OCI-M2 (cell line): Measurements from ENCODE around the gene HAL.

Source experiments
- DNase-seq: peaks from one replicate; lab custom pipeline; 2025; ENCODE audit not compliant: unreplicated experiment; lab: John Stamatoyannopoulos, UW

The HAL gene

GRCh38 chr12:95996034-95996658 lies at the start of gene HAL:
Gene HAL, minus strand, starts transcription at chr12:95996344. Its CDS starts 434 bp downstream, at chr12:95995910.
- DNase-seq, result no peak

DNA sequence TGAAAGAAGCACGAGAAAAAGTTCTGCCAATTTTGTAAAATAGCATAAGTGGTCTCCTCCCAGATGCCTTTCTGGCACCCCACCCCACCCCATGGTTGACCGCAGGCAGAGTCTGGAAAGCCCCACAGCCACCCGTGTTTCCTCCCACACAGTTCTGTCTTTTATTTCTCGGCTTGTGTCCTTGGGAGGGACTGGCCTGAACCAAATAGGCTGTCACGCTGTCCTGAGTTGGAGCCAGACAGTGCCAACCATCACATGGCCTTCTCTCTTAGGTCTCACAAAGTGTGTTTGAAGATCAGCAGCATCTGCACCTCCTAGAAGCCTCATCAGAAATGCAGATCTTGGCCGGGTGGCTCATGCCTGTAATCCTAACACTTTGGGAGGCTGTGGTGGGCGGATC lies 49.4 kb upstream of the HAL start:
- no peak for DNase-seq

- no peak for DNase-seq
Observed at GRCh38 chr12:96044943-96045290, 48.8 kb upstream of the HAL start.

GRCh38 chr12:96044017-96044942 lies 48.1 kb upstream of the HAL start:
- DNase-seq, result no peak

- DNase-seq, result no peak
Observed at GRCh38 chr12:96041181-96041580, 45.0 kb upstream of the HAL start.

GRCh38 chr12:96040305-96041133 lies 44.4 kb upstream of the HAL start:
- no peak for DNase-seq

GRCh38 chr12:96039516-96039915 lies 43.4 kb upstream of the HAL start:
- DNase-seq, result no peak

DNA sequence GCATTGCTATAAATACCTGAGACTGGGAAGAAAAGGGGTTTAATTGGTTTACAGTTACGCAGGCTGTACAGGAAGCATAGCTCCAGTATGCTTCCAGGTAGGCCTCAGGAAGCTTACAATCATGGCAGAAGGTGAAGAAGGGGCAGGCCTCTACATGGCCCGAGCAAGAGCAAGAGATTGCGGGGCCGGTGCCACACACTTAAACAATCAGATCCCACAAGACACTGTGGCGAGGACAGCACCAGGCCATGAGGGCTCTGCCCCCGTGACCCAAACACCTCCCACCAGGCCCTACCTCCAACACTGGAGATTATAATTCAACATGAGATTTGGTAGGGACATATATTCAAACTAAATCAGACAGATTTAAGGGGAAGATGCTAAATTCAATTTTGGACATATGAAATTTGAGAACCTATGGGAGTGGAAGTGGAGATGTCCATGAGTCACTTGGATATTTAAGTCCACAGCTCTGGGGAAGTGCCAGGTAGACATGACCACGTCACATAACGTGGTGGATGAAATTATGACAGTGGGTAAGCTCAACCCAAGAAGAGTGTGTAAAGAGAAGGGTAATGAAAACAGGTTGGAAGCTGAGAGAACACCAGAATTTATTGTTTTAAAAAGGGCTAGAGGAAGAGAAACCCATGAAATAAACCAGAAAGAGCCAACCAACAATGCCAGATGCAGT lies 40.8 kb upstream of the HAL start:
- no peak for DNase-seq

DNA sequence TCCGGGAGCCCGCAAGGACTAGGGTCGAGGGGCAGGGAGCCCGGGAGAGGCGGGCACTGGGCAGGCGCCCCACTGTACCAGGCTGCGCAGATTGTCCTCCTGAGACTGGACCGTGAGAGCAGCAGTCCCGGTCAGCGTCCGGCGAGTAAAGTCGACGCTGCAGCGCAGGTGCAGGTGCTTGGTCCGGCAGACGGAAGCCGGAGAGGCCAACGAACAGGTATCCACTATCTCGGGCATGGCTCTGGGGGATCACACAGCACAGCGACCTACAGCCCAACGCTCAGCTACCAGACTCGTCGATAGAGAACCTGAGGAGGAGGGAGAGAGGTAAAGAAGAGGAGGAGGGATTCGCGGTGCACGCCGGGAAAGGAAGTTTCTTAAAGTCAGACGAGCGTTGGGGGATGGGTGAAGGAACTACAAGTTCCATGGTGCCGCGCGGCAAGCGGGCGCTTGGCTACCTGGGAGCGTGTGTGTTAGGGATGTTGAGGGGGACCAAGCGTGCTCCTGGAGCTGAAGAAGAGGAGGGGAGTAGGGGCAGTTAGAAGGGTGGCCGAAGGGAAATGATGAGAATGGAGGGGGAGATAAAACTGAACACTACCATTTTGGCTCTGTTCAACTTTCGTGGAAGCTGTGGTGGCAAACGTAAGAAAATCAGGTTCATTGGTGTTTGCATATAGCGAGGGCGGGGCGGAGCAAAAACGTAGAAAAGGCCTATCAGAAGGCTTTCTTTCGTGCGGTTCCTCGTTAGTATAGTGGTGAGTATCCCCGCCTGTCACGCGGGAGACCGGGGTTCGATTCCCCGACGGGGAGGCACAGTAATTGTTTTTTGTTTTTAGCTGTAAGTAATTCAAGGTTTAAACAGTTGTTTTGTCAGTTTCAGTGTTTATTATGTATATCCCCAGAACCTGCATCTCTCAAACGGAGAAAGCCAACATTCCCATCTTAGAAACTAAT lies 39.4 kb upstream of the HAL start, which contains the start of gene LTA4H:
TSS of gene LTA4H (minus strand) at position 305 of the 954 bp plus-strand sequence. CDS start at position 237, 68 bp downstream.
- DNase-seq, result peak; percentile 89

DNA sequence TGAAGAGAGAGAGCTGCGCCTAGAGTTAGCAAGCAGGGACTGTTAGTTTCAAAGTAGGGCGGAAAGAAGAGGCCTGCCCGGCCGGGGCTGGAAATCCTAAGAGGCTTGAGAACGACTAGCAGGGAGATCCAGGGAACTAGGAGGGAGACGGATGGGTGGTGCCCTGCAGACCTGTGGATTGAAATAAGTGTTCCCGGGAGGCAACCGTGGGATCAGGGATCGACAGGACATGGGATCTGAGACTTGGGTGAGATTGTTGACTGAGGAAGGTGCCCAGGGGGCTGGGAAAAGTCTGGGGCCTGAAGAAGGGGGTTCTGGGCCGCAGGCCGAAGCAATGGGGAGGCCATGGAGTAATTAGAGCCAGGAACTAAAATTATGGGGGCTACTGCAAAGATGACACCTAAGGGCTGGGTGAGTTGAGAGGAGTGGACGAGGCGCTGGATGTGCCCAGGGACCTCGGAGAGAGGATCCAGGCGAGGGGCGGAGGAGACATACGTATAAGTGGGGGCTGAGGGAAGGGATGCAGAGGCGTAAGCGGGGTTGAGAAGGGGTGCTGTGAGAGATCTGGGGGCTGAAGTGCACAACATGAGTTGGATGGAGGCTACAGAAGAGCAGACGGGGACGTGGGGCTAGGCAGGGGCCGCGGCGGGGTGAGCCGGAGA lies 38.6 kb upstream of the HAL start:
- no peak for DNase-seq

GRCh38 chr12:96033549-96034389 lies 37.6 kb upstream of the HAL start:
- no peak for DNase-seq

- no peak for DNase-seq
Observed at GRCh38 chr12:96029826-96030225, 33.7 kb upstream of the HAL start.

GRCh38 chr12:96028538-96028937 lies 32.4 kb upstream of the HAL start:
- DNase-seq, result no peak

DNA sequence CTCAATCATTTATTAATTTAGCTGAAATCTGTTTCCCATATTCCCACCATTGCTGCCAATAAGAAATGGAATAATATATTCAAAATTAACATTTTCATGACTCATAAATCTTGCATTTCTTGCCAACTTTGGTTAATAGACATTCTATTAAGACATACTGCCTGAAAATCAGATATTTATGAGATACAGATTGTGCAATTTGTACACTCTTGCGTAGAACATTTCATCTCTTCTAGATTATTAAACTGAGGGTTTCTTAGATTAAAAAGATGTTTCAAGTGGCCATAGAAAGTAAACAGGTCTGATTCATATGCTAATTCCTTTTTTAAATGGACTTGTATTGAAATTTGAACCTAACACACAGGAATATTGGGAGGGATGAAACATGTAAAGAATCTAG lies 30.2 kb upstream of the HAL start:
- no peak for DNase-seq

GRCh38 chr12:96025518-96025917 lies 29.4 kb upstream of the HAL start:
- DNase-seq, result no peak

GRCh38 chr12:96020314-96021003 lies 24.3 kb upstream of the HAL start:
- DNase-seq, result no peak

GRCh38 chr12:96015672-96016071 lies 19.5 kb upstream of the HAL start:
- DNase-seq, result no peak
